ENCODE results near the gene GGA3. TPM values are rescaled to one million over a fixed set of nuclear protein-coding genes. Genes with fewer than 3 reads are reported as not detected.

GGA3 gene
- total RNA-seq, 1 experiment from 2014 or later: 94.4 TPM

DNA sequence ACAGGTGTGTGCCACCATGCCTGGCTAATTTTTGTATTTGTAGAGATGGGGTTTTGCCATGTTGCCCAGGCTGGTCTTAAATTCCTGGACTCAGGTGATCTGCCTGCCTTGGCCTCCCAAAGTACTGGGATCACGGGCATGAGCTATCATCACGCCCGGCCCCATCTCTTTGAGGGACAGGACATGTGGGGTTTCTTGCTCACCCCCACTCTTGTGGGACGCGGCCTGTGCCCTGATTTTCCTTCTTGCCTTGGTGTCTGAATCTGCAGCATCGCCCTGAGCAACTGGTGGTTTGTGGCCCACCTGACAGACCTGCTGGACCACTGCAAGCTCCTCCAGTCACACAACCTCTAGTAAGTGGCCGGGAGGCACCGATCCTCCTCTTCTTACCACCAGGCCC lies 30.3 kb downstream of the GGA3 start:
- POLR2A ChIA-PET: no interaction called here
- intact Hi-C loops (cut with micrococcal nuclease; ENCODE audit: unreplicated experiment): no loop called here

DNA sequence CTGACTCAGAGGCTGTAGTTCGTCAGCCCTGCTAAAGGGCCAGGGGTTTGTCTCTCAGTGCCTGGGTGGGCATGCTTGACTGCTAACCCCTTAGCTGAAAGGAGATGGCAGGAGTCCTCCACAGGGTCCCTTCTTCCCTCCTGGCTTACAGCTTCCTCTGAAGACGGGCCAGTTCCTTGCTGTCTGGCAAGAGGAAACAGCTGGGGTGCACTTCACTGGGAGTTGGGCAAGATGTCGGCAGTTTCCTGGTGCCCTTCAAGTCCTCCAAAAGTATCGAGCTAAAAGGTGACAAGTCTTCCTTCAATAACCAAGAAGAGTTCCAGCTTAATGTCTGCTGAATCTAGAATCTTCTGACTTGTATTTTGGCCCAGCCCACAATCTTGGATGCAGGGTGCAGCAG lies 32.6 kb downstream of the GGA3 start:
- H3K36me3 ChIP-seq (ENCODE audit: control insufficient read depth, insufficient read depth, low read length): peaks cover 5% of the 10 kb centered on the region
- no peak overlapping the region for H3K4me3 ChIP-seq (ENCODE audit: low read depth, low read length)
- no peaks in the 10 kb centered on the region for H3K4me1 ChIP-seq
- no peak overlapping the region for H3K27ac Mint-ChIP-seq (ENCODE audit: unreplicated experiment)
- H3K27me3 ChIP-seq (replicated peaks; ENCODE audit: control insufficient read depth, insufficient read depth, low read length): no peaks in the 10 kb centered on the region
- POLR2A ChIA-PET: interaction anchor here (0.6 kb wide), 1 partner anchor 32 kb away, joined by 3 read pairs; the partner anchor contains the start of gene GGA3
- DNase-seq: no peak
- TF ChIP-seq, protein P1, sequence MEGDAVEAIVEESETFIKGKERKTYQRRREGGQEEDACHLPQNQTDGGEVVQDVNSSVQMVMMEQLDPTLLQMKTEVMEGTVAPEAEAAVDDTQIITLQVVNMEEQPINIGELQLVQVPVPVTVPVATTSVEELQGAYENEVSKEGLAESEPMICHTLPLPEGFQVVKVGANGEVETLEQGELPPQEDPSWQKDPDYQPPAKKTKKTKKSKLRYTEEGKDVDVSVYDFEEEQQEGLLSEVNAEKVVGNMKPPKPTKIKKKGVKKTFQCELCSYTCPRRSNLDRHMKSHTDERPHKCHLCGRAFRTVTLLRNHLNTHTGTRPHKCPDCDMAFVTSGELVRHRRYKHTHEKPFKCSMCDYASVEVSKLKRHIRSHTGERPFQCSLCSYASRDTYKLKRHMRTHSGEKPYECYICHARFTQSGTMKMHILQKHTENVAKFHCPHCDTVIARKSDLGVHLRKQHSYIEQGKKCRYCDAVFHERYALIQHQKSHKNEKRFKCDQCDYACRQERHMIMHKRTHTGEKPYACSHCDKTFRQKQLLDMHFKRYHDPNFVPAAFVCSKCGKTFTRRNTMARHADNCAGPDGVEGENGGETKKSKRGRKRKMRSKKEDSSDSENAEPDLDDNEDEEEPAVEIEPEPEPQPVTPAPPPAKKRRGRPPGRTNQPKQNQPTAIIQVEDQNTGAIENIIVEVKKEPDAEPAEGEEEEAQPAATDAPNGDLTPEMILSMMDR (IDR thresholded peaks at IDR 0.05; ENCODE audit: insufficient read depth in 1 of 2, low read depth in 1 of 2, low read length in 1 of 2, severe bottlenecking in 1 of 2, unreplicated experiment in 1 of 2): no peak
- no peaks in the 10 kb centered on the region for H3K4me1 Mint-ChIP-seq (ENCODE audit: low read depth, unreplicated experiment)
- H3K36me3 Mint-ChIP-seq (ENCODE audit: insufficient read depth, unreplicated experiment): peaks cover 79% of the 10 kb centered on the region
- intact Hi-C loops (cut with micrococcal nuclease; ENCODE audit: unreplicated experiment): no loop called here
- no peak overlapping the region for H3K4me3 Mint-ChIP-seq (ENCODE audit: unreplicated experiment)
- no peaks in the 10 kb centered on the region for H3K27me3 Mint-ChIP-seq (ENCODE audit: insufficient read depth, unreplicated experiment)
- BruUV-seq (replicated peaks): no TSS peak
- CTCF ChIA-PET: interaction anchor here (0.5 to 1.3 kb wide), 2 partner anchors 17 to 115 kb away, joined by 4 to 5 read pairs; no protein-coding TSS in a partner anchor
- H3K9me3 ChIP-seq: no peaks in the 10 kb centered on the region
- H3K9me3 Mint-ChIP-seq (ENCODE audit: unreplicated experiment): no peaks in the 10 kb centered on the region

More for the DNA sequence above, 30.3 kb downstream of the GGA3 start:
- Mint-ChIP-seq H3K4me3 (ENCODE audit: unreplicated experiment) (no peak overlapping the region), H3K27me3 (ENCODE audit: insufficient read depth, unreplicated experiment) (no peaks in the 10 kb centered on the region), H3K27ac (ENCODE audit: unreplicated experiment) (no peak overlapping the region), H3K9me3 (ENCODE audit: unreplicated experiment) (no peaks in the 10 kb centered on the region), H3K4me1 (ENCODE audit: low read depth, unreplicated experiment) (no peaks in the 10 kb centered on the region), H3K36me3 (ENCODE audit: insufficient read depth, unreplicated experiment) (peaks cover 80% of the 10 kb centered on the region)
- CTCF ChIA-PET: no interaction called here
- Histone ChIP-seq H3K27me3 (replicated peaks; ENCODE audit: control insufficient read depth, insufficient read depth, low read length) (no peaks in the 10 kb centered on the region), H3K9me3 (no peaks in the 10 kb centered on the region), H3K4me1 (no peaks in the 10 kb centered on the region), H3K4me3 (ENCODE audit: low read depth, low read length) (no peak overlapping the region), H3K36me3 (ENCODE audit: control insufficient read depth, insufficient read depth, low read length) (peaks cover 5% of the 10 kb centered on the region)
- TF ChIP-seq, protein P1 (IDR thresholded peaks at IDR 0.05; ENCODE audit: insufficient read depth in 1 of 2, low read depth in 1 of 2, low read length in 1 of 2, severe bottlenecking in 1 of 2, unreplicated experiment in 1 of 2): no peak
- no peak for DNase-seq
- BruUV-seq (replicated peaks): no TSS peak

DNA sequence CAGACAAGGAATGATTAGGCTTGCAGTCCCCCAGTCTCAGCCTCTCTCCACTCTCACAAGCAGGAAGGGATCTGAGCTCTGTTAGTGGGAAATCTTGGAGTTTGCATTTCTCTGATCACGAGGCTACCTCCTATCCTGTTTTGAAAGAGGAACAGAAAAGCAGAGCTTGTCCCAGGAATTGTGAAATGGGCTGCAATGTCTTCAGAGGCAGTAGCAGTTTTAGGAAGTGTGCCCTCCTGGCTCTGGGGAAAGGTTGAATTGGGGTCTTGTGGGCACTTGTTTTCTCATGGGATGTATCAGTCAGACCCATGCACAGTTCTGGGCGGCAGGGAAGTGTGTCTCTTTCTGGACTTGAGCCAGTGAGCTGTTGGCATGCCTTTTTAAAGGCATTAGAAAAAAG lies 33.1 kb downstream of the GGA3 start:
- Histone ChIP-seq H3K9me3 (no peaks in the 10 kb centered on the region), H3K27me3 (replicated peaks; ENCODE audit: control insufficient read depth, insufficient read depth, low read length) (no peaks in the 10 kb centered on the region), H3K4me1 (no peaks in the 10 kb centered on the region), H3K36me3 (ENCODE audit: control insufficient read depth, insufficient read depth, low read length) (peaks cover 5% of the 10 kb centered on the region), H3K4me3 (ENCODE audit: low read depth, low read length) (no peak overlapping the region)
- Mint-ChIP-seq H3K9me3 (ENCODE audit: unreplicated experiment) (no peaks in the 10 kb centered on the region), H3K4me3 (ENCODE audit: unreplicated experiment) (no peak overlapping the region), H3K27me3 (ENCODE audit: insufficient read depth, unreplicated experiment) (no peaks in the 10 kb centered on the region), H3K27ac (ENCODE audit: unreplicated experiment) (no peak overlapping the region), H3K4me1 (ENCODE audit: low read depth, unreplicated experiment) (no peaks in the 10 kb centered on the region), H3K36me3 (ENCODE audit: insufficient read depth, unreplicated experiment) (peaks cover 79% of the 10 kb centered on the region)
- ChIA-PET POLR2A (no interaction called here), CTCF (interaction anchor here (0.6 kb wide), 1 partner anchor 11 kb away, joined by 3 read pairs; no protein-coding TSS in a partner anchor)
- TF ChIP-seq, protein P1 (IDR thresholded peaks at IDR 0.05; ENCODE audit: insufficient read depth in 1 of 2, low read depth in 1 of 2, low read length in 1 of 2, severe bottlenecking in 1 of 2, unreplicated experiment in 1 of 2): no peak
- intact Hi-C loops (cut with micrococcal nuclease; ENCODE audit: unreplicated experiment): no loop called here
- DNase-seq: no peak
- TSS peak; percentile 16 for BruUV-seq (replicated peaks)

Data from Caco-2 (cell line).